H9 (cell line): ENCODE results near the gene TEKT4. TPM values are rescaled to one million over a fixed set of nuclear protein-coding genes. Genes with fewer than 3 reads are reported as not detected.

Experiments
- DNase-seq: peaks from one replicate; pipeline ENCODE4 v3.0.0-alpha.2; 2017
- H2AFZ ChIP-seq: one replicate; pipeline ENCODE4 v1.6.1; 2013; ENCODE audit warnings: mild to moderate bottlenecking, low read length, control low read depth, moderate library complexity
- H2AK5ac ChIP-seq: 2 replicates; pipeline ENCODE4 v1.6.1; 2013; ENCODE audit warnings: low read length, control low read depth, mixed read lengths; ENCODE audit not compliant: insufficient read length
- H2BK120ac ChIP-seq: one replicate; pipeline ENCODE4 v1.6.1; 2013; ENCODE audit warnings: low read depth, mild to moderate bottlenecking, low read length, control low read depth, inconsistent platforms; ENCODE audit not compliant: poor library complexity, severe bottlenecking
- H2BK12ac ChIP-seq: 2 replicates; pipeline ENCODE4 v1.6.1; 2013; ENCODE audit warnings: low read length, control low read depth, mixed read lengths, low read depth; ENCODE audit not compliant: insufficient read length
- H2BK15ac ChIP-seq: 2 replicates; pipeline ENCODE4 v1.6.1; 2013; ENCODE audit warnings: low read depth, low read length, control low read depth
- H2BK20ac ChIP-seq: one replicate; pipeline ENCODE4 v1.6.1; 2013; ENCODE audit warnings: low read depth, mild to moderate bottlenecking, low read length, control low read depth, inconsistent platforms; ENCODE audit not compliant: poor library complexity, severe bottlenecking
- H2BK5ac ChIP-seq: 2 replicates; pipeline ENCODE4 v1.6.1; 2013; ENCODE audit warnings: low read length, control low read depth, mixed read lengths; ENCODE audit not compliant: insufficient read length
- H3K14ac ChIP-seq: 2 replicates; pipeline ENCODE4 v1.6.1; 2013; ENCODE audit warnings: low read length, control low read depth; ENCODE audit not compliant: insufficient read depth
- H3K18ac ChIP-seq: 2 replicates; pipeline ENCODE4 v1.6.1; 2013; ENCODE audit warnings: low read depth, mild to moderate bottlenecking, mixed read lengths, low read length, control low read depth; ENCODE audit not compliant: insufficient read length
- H3K23ac ChIP-seq: 2 replicates; pipeline ENCODE4 v1.6.1; 2013; ENCODE audit warnings: low read length, control low read depth, mixed read lengths, low read depth; ENCODE audit not compliant: insufficient read length
- H3K23me2 ChIP-seq: 2 replicates; pipeline ENCODE4 v1.6.1; 2013; ENCODE audit warnings: low read depth, mild to moderate bottlenecking, mixed read lengths, low read length, control low read depth; ENCODE audit not compliant: insufficient read length, poor library complexity, severe bottlenecking
- H3K27ac ChIP-seq: 2 replicates; pipeline ENCODE4 v1.5.1; 2013; ENCODE audit warnings: low read length, control low read depth, mixed read lengths, low read depth; ENCODE audit not compliant: insufficient read length
- H3K27me3 ChIP-seq: 2 replicates; pipeline ENCODE4 v1.6.1; 2013; ENCODE audit warnings: low read length, control low read depth, inconsistent platforms; ENCODE audit not compliant: insufficient read depth
- H3K4ac ChIP-seq: 2 replicates; pipeline ENCODE4 v1.6.1; 2013; ENCODE audit warnings: low read depth, mild to moderate bottlenecking, control low read depth, inconsistent platforms, low read length, moderate library complexity
- H3K4me1 ChIP-seq: 2 replicates; pipeline ENCODE4 v1.6.1; 2013; ENCODE audit warnings: low read length, control low read depth, inconsistent platforms; ENCODE audit not compliant: insufficient read depth
- H3K4me2 ChIP-seq: 2 replicates; pipeline ENCODE4 v1.6.1; 2013; ENCODE audit warnings: low read length, control low read depth, mixed read lengths; ENCODE audit not compliant: insufficient read length, insufficient read depth
- H3K56ac ChIP-seq: 2 replicates; pipeline ENCODE4 v1.6.1; 2013; ENCODE audit warnings: low read depth, mild to moderate bottlenecking, mixed read lengths, low read length, control low read depth; ENCODE audit not compliant: insufficient read length
- H3K79me1 ChIP-seq: 2 replicates; pipeline ENCODE4 v1.6.1; 2013; ENCODE audit warnings: low read depth, mild to moderate bottlenecking, moderate library complexity, low read length, control low read depth, inconsistent platforms; ENCODE audit not compliant: insufficient read depth, poor library complexity, severe bottlenecking
- H3K79me2 ChIP-seq: 2 replicates; pipeline ENCODE4 v1.6.1; 2013; ENCODE audit warnings: low read length, control low read depth, inconsistent platforms; ENCODE audit not compliant: insufficient read depth
- H3K9ac ChIP-seq: 2 replicates; pipeline ENCODE4 v1.6.1; 2013; ENCODE audit warnings: low read length, control low read depth, mixed read lengths; ENCODE audit not compliant: insufficient read length; ENCODE audit errors: extremely low read depth
- H3K9me3 ChIP-seq: one replicate; pipeline ENCODE4 v1.6.1; 2013; ENCODE audit warnings: low read depth, low read length, inconsistent platforms; ENCODE audit not compliant: control insufficient read depth
- H3T11ph ChIP-seq: one replicate; pipeline ENCODE4 v1.6.1; 2013; ENCODE audit warnings: mild to moderate bottlenecking, low read length, control low read depth, inconsistent platforms
- H4K20me1 ChIP-seq: one replicate; pipeline ENCODE4 v1.6.1; 2013; ENCODE audit not compliant: control insufficient read depth, insufficient read length, insufficient read depth
- H4K5ac ChIP-seq: 2 replicates; pipeline ENCODE4 v1.6.1; 2013; ENCODE audit warnings: low read depth, mild to moderate bottlenecking, mixed read lengths, low read length, control low read depth; ENCODE audit not compliant: insufficient read length
- H4K8ac ChIP-seq: replicated peaks from 2 replicates; pipeline ENCODE4 v1.6.1; 2013; ENCODE audit warnings: low read length, control low read depth, mixed read lengths, low read depth; ENCODE audit not compliant: insufficient read length
- H4K91ac ChIP-seq: 2 replicates; pipeline ENCODE4 v1.6.1; 2013; ENCODE audit warnings: low read depth, mild to moderate bottlenecking, moderate library complexity, mixed read lengths, low read length, control low read depth; ENCODE audit not compliant: insufficient read length
- H3K27ac Mint-ChIP-seq, 3 experiments: 2 replicates in 2 of 3; 3 replicates in 1 of 3; pipeline ENCODE4 v1.8.0; 2020 to 2021; ENCODE audit warnings: mixed read lengths in 3 of 3, mild to moderate bottlenecking in 1 of 3, moderate library complexity in 1 of 3
- H3K27me3 Mint-ChIP-seq: 2 replicates; pipeline ENCODE4 v1.8.0; 2021; ENCODE audit warnings: low read depth, mild to moderate bottlenecking, moderate library complexity, mixed read lengths
- H3K36me3 Mint-ChIP-seq, 3 experiments: 2 replicates in 2 of 3; 3 replicates in 1 of 3; pipeline ENCODE4 v1.8.0; 2020 to 2021; ENCODE audit warnings: low read depth in 3 of 3, mixed read lengths in 3 of 3; ENCODE audit not compliant: insufficient read depth in 1 of 3
- H3K4me1 Mint-ChIP-seq, 2 experiments: 2 replicates each; pipeline ENCODE4 v1.8.0; 2020; ENCODE audit warnings: mixed read lengths in 2 of 2
- H3K4me3 Mint-ChIP-seq, 2 experiments: 2 replicates in 1 of 2; 3 replicates in 1 of 2; pipeline ENCODE4 v1.8.0; 2020 to 2021; ENCODE audit warnings: mild to moderate bottlenecking in 2 of 2, mixed read lengths in 2 of 2, moderate library complexity in 1 of 2
- H3K9me3 Mint-ChIP-seq, 2 experiments: 2 replicates in 1 of 2; 3 replicates in 1 of 2; pipeline ENCODE4 v1.8.0; 2020; ENCODE audit warnings: mild to moderate bottlenecking in 2 of 2, mixed read lengths in 2 of 2, moderate library complexity in 1 of 2
- CTCF ChIP-seq: fragments of 200-600 bp; sonication (generic); conservative IDR thresholded peaks from 3 replicates; pipeline ENCODE4 v1.8.0; 2021; ENCODE audit warnings: antibody characterized with exemption, mild to moderate bottlenecking
- WGBS: extraction: QIAGEN DNeasy Blood & Tissue Kit; methylation state at CpG from one replicate; pipeline ENCODE4 v1.1.7; 2013; ENCODE audit warnings: missing lambda C conversion rate, low lambda C conversion rate, mixed read lengths; ENCODE audit not compliant: insufficient read length; ENCODE audit errors: extremely low coverage; 5-methylcytosine and 5-hydroxymethylcytosine counted together
- total RNA-seq: library from RNA; stranded (reverse); gene quantifications from 2 replicates; pipeline ENCODE4 v1.2.1, GENCODE V29; 2021

Gene TEKT4
- total RNA-seq, 1 experiment from 2014 or later = not detected

GRCh38 chr2:94874277-94874997 is 3.2 kb downstream of the TEKT4 start:
- no CpG with 5 or more reads among the region's 53 CpGs for WGBS
- H2AFZ ChIP-seq = no peak overlapping the region
- H3K27ac Mint-ChIP-seq = no peak overlapping the region

More at GRCh38 chr2:94874277-94874997, 3.2 kb downstream of the TEKT4 start:
- Histone ChIP-seq H3K9me3 (no peaks in the 10 kb centered on the region), H3K27ac (no peak overlapping the region), H3K79me2 (no peaks in the 10 kb centered on the region), H3T11ph (no peak overlapping the region), H3K4ac (no peak overlapping the region), H4K5ac (no peak overlapping the region), H2BK20ac (no peak overlapping the region), H4K91ac (no peak overlapping the region), H2BK5ac (no peak overlapping the region), H4K20me1 (no peaks in the 10 kb centered on the region), H3K56ac (no peak overlapping the region), H2BK12ac (no peak overlapping the region), H3K27me3 (peaks cover 11% of the 10 kb centered on the region; the same call in 1 of the 2 replicates), H3K23me2 (no peaks in the 10 kb centered on the region), H3K9ac (no peak overlapping the region), H2AK5ac (no peak overlapping the region), H2BK120ac (no peak overlapping the region), H3K23ac (no peak overlapping the region), H3K4me2 (peak overlapping the region; percentile 32), H3K4me1 (no peaks in the 10 kb centered on the region; the same call in 1 of the 2 replicates), H3K79me1 (no peaks in the 10 kb centered on the region), H3K14ac (no peak overlapping the region), H4K8ac (no peak overlapping the region), H2BK15ac (no peak overlapping the region), H3K18ac (no peak overlapping the region)
- peak; percentile 90 for TF ChIP-seq CTCF
- Mint-ChIP-seq H3K36me3 (no peaks in the 10 kb centered on the region; a peak in 1 of 7 replicates), H3K4me3 (no peak overlapping the region; a peak in 1 of 5 replicates), H3K27me3 (peaks cover 52% of the 10 kb centered on the region), H3K9me3 (no peaks in the 10 kb centered on the region), H3K4me1 (peaks cover 0 to 8% of the 10 kb centered on the region in 2 experiments; a peak in 2 of 4 replicates)
- DNase-seq = peak; percentile 51
